ENCODE results near the gene TMEM115.

The TMEM115 gene

GRCh38 chr3:50347187-50347813 lies 12.0 kb downstream of the TMEM115 start:
- H3K4me3 ChIP-seq (ENCODE audit: low read depth, low read length) = no peak overlapping the region
- peak; percentile 73 for TF ChIP-seq CTCF (IDR thresholded peaks at IDR 0.05; ENCODE audit: control insufficient read depth, extremely low read depth, insufficient read depth)
- DNase-seq (ENCODE audit: low read depth) = peak; percentile 61

- DNase-seq (ENCODE audit: low read depth) = no peak
- H3K4me3 ChIP-seq (ENCODE audit: low read depth, low read length) = peak within 1 kb of the TSS; percentile 52
- TF ChIP-seq CTCF (IDR thresholded peaks at IDR 0.05; ENCODE audit: control insufficient read depth, extremely low read depth, insufficient read depth) = no peak
These were observed 13.6 kb downstream of the TMEM115 start, which contains the start of gene ZMYND10 for GRCh38 chr3:50345586-50346234. TSS of gene ZMYND10 (minus strand) at chr3:50345732. CDS start at chr3:50345579, 153 bp downstream.

GRCh38 chr3:50345008-50345407 lies 14.3 kb downstream of the TMEM115 start:
- peak overlapping the region; percentile 52 for H3K4me3 ChIP-seq (ENCODE audit: low read depth, low read length)
- TF ChIP-seq CTCF (IDR thresholded peaks at IDR 0.05; ENCODE audit: control insufficient read depth, extremely low read depth, insufficient read depth) = no peak
- DNase-seq (ENCODE audit: low read depth) = no peak

GRCh38 chr3:50342813-50343633 lies 16.3 kb downstream of the TMEM115 start:
- H3K4me3 ChIP-seq (ENCODE audit: low read depth, low read length) = no peak overlapping the region
- no peak for DNase-seq (ENCODE audit: low read depth)
- no peak for TF ChIP-seq CTCF (IDR thresholded peaks at IDR 0.05; ENCODE audit: control insufficient read depth, extremely low read depth, insufficient read depth)

GRCh38 chr3:50341996-50342650 lies 17.2 kb downstream of the TMEM115 start:
- DNase-seq (ENCODE audit: low read depth) = no peak
- H3K4me3 ChIP-seq (ENCODE audit: low read depth, low read length) = no peak overlapping the region
- no peak for TF ChIP-seq CTCF (IDR thresholded peaks at IDR 0.05; ENCODE audit: control insufficient read depth, extremely low read depth, insufficient read depth)

- no peak overlapping the region for H3K4me3 ChIP-seq (ENCODE audit: low read depth, low read length)
These were observed 17.8 kb downstream of the TMEM115 start for GRCh38 chr3:50341537-50341936.

More at GRCh38 chr3:50341537-50341936, 17.8 kb downstream of the TMEM115 start:
- no peak for DNase-seq (ENCODE audit: low read depth)
- TF ChIP-seq CTCF (IDR thresholded peaks at IDR 0.05; ENCODE audit: control insufficient read depth, extremely low read depth, insufficient read depth) = no peak
